Dermis lymphatic vessel endothelial cell (primary cell): ENCODE measurements around the gene ATP5F1B. TPM values are rescaled to one million over a fixed set of nuclear protein-coding genes. Genes with fewer than 3 reads are reported as not detected.

Experiments used
- total RNA-seq: library from RNA; depleted of rRNA; stranded (reverse); fragments of >200 nt; gene quantifications from 2 replicates; pipeline ENCODE4 v1.2.1, GENCODE V29; 2014

The ATP5F1B gene
- total RNA-seq: 472 and 500 TPM in 2 replicates

DNA sequence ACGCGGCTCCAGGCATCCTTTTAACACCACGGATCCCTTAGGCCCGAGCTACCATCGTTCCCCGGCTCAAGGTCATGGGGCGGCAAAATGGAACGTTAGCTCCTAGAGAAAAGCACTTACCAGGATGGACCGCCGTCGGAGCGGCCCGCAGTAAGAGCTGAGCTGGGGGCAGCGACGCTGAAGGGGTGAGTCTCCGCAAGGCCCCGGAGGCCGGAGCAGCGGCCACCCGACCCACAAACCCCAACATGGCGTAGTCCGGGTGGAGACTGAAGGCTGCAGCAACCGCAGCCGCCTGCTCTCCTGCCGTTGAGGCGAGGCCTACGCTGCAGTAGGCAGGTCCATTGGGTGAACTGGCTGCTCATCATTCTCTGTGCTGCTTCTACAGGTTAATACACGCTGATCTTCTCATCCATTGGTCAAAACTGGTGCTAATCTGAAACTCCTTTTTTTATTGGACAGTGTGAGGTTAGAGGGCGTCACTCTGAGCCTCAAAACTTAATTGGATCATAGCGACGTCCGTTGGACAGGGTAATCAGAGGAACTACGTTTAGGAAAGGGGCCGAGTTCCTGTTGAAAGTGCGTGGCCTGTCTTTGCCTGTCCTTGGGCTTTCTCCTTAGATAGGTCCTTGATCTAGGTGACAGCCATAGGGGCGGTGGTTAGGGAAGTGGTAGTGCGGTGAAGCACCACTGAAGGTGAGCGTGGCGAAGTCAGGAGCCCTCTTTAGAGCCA lies at the start of gene ATP5F1B:
TSS of gene ATP5F1B (minus strand) at position 268 of the 730 bp plus-strand sequence. CDS start at position 247, 21 bp downstream.

DNA sequence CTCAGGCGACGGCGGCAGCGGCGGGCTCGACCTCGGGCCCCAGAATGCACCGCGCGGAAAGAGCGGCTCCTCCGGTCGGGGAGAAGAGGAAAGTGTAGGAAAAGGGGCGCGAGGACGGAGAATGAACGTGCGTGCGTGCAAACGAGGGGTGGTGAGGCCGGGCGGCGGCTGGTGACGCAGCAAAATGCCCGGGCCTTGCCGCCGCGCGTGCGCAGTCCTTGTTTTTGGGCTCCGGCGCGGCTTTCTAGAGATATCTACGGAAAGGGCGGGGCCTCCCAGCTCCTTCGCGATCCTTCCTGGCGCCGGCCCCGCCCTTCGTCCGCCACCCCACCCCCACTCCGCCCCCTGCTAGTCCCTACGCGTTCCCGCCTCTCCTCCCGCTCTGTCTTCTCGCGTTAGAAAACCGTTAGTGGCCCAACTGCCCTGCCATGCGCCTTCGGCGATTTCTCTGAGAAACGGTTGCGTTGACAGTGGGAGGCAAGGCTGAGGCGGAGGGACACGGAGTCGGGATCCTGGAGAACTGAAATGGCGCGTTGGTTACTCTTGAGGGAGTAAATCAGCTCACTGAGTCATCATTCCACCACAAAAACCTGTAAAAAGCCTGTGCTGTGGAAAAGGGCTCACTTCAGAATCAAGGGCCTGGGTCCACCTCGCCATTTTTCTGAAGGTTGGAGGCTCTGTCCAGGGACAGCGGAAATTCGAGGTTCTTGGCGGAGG lies 42.5 kb upstream of the ATP5F1B start, which contains the start of gene PTGES3:
TSS of gene PTGES3 (minus strand) at position 156 of the 717 bp plus-strand sequence. CDS start 285 bp downstream, outside the sequence.

GRCh38 chr12:56630180-56630632 lies 15.6 kb downstream of the ATP5F1B start, which contains the start of gene BAZ2A:
Gene BAZ2A (minus strand): TSS chr12:56630326. CDS start chr12:56617530, 12,796 bp downstream.

Other genes with a start within 250 kb of the ATP5F1B start
- gene TIMELESS, start 196.6 kb downstream of the ATP5F1B start, total RNA-seq: 7.0 and 7.2 TPM in 2 replicates
- gene MIP, start 191.3 kb downstream of the ATP5F1B start, total RNA-seq: 0.22 and 0.26 TPM in 2 replicates
- 1.8 and 1.9 TPM in 2 replicates for gene SPRYD4, start 177.4 kb downstream of the ATP5F1B start, total RNA-seq
- gene GLS2, start 157.8 kb downstream of the ATP5F1B start, total RNA-seq: 0.11 and 0.17 TPM in 2 replicates
- 42.8 and 44.4 TPM in 2 replicates for gene RBMS2, start 124.2 kb downstream of the ATP5F1B start, total RNA-seq
- gene BAZ2A, start 15.7 kb downstream of the ATP5F1B start, total RNA-seq: 22.3 and 23.8 TPM in 2 replicates
- gene PTGES3, start 42.3 kb upstream of the ATP5F1B start, total RNA-seq: 46.1 and 63.1 TPM in 2 replicates
- gene NACA, start 79.3 kb upstream of the ATP5F1B start, total RNA-seq: 1,523 and 1,672 TPM in 2 replicates
- 3.3 and 4.7 TPM in 2 replicates for gene PRIM1, start 106.3 kb upstream of the ATP5F1B start, total RNA-seq
- gene HSD17B6, start 117.3 kb upstream of the ATP5F1B start, total RNA-seq: 0.09 TPM in 1 of 2 replicates, not detected in the other